SK-N-SH (cell line): Measurements from ENCODE around the gene RCAN3. TPM values are rescaled to one million over a fixed set of nuclear protein-coding genes. Genes with fewer than 3 reads are reported as not detected.

Experiments
- CTCF ChIA-PET: fragments of 300-600, 350-600 bp; formaldehyde crosslinking; extraction: SDS; loops from one replicate; lab custom pipeline; 2021; lab: Yijun Ruan, JAX
- POLR2A ChIA-PET: fragments of 350-600 bp; sonication (Branson Sonifier 250); formaldehyde crosslinking; extraction: SDS; loops from one replicate; lab custom pipeline; 2020; ENCODE audit warnings: antibody characterized with exemption, inconsistent platforms; lab: Yijun Ruan, JAX
- DNase-seq: peaks from one replicate; pipeline ENCODE4 v3.0.0; 2012
- H2AFZ ChIP-seq: fragments of 200-600 bp; sonication (generic); 2 replicates; pipeline ENCODE4 v1.8.1; 2016; ENCODE audit warnings: antibody characterized with exemption, mild to moderate bottlenecking, low read depth
- H3F3A ChIP-seq: fragments of 200-600 bp; sonication (generic); replicated peaks from 2 replicates; pipeline ENCODE3; 2016; ENCODE audit warnings: antibody characterized with exemption, mild to moderate bottlenecking; ENCODE audit not compliant: insufficient read depth
- H3K27ac ChIP-seq, 2 experiments: fragments of 200-500 bp in 1 of 2; fragments of 200-600 bp in 1 of 2; sonication (Bioruptor generic) in 1 of 2; sonication (generic), shearing (Covaris generic) in 1 of 2; 2 replicates each; pipeline versions ENCODE4 v1.5.1 to v1.6.1; 2014 to 2016; ENCODE audit warnings: low read depth in 2 of 2, inconsistent platforms in 1 of 2, low read length in 1 of 2, mild to moderate bottlenecking in 1 of 2, mixed read lengths in 1 of 2
- H3K27me3 ChIP-seq: fragments of 200-600 bp; sonication (generic), shearing (Covaris generic); 2 replicates; pipeline ENCODE4 v1.6.1; 2016; ENCODE audit warnings: mixed run types; ENCODE audit not compliant: insufficient read depth
- H3K36me3 ChIP-seq, 2 experiments: fragments of 200-500 bp in 1 of 2; fragments of 200-600 bp in 1 of 2; sonication (Bioruptor generic) in 1 of 2; sonication (generic) in 1 of 2; replicated peaks in 1 of 2; 2 replicates each; pipeline versions ENCODE3 to v1.5.1; 2014 to 2016; ENCODE audit warnings: low read length in 1 of 2, mild to moderate bottlenecking in 1 of 2; ENCODE audit not compliant: insufficient read depth in 2 of 2, control insufficient read depth in 1 of 2
- H3K4me1 ChIP-seq, 2 experiments: fragments of 200-500 bp in 1 of 2; fragments of 200-600 bp in 1 of 2; sonication (Bioruptor generic) in 1 of 2; sonication (generic), shearing (Covaris generic) in 1 of 2; 2 replicates each; pipeline versions ENCODE4 v1.5.1 to v1.6.1; 2014 to 2016; ENCODE audit warnings: low read depth in 1 of 2, low read length in 1 of 2, mixed run types in 1 of 2; ENCODE audit not compliant: insufficient read depth in 2 of 2, control insufficient read depth in 1 of 2
- H3K4me2 ChIP-seq: fragments of 200-600 bp; sonication (generic), shearing (Covaris generic); 2 replicates; pipeline ENCODE4 v1.6.1; 2017; ENCODE audit warnings: mixed run types
- H3K4me3 ChIP-seq, 2 experiments: fragments of 200-500 bp in 1 of 2; fragments of 200-600 bp in 1 of 2; sonication (Bioruptor generic) in 1 of 2; sonication (generic), shearing (Covaris generic) in 1 of 2; 2 replicates each; pipeline versions ENCODE4 v1.5.1 to v1.8.1; 2014 to 2016; ENCODE audit warnings: low read depth in 2 of 2, inconsistent platforms in 1 of 2, low read length in 1 of 2, mild to moderate bottlenecking in 1 of 2, mixed read lengths in 1 of 2, moderate library complexity in 1 of 2
- H3K79me2 ChIP-seq: fragments of 200-600 bp; sonication (generic); 2 replicates; pipeline ENCODE4 v1.8.1; 2017; ENCODE audit warnings: mild to moderate bottlenecking; ENCODE audit not compliant: insufficient read depth
- H3K9ac ChIP-seq: fragments of 200-600 bp; sonication (generic); 2 replicates; pipeline ENCODE4 v1.6.1; 2017; ENCODE audit warnings: mixed run types
- H3K9me2 ChIP-seq: fragments of 200-600 bp; sonication (generic); 2 replicates; pipeline ENCODE4 v1.6.1; 2017; ENCODE audit warnings: mixed run types
- H3K9me3 ChIP-seq: fragments of 200-600 bp; sonication (generic); 2 replicates; pipeline ENCODE4 v1.6.1; 2017; ENCODE audit warnings: mixed run types, mild to moderate bottlenecking, moderate library complexity
- H4K20me1 ChIP-seq: fragments of 200-600 bp; sonication (generic); 2 replicates; pipeline ENCODE4 v1.6.1; 2017; ENCODE audit warnings: mild to moderate bottlenecking, mixed run types; ENCODE audit not compliant: insufficient read depth
- ELF1 ChIP-seq: IDR thresholded peaks from 2 replicates; pipeline ENCODE4 v1.4.0; 2012
- EZH2phosphoT487 ChIP-seq: fragments of 200-600 bp; sonication (generic); IDR thresholded peaks from 2 replicates; pipeline ENCODE4 v1.6.1; 2017; ENCODE audit warnings: low read depth, mixed run types, mild to moderate bottlenecking, antibody characterized with exemption, moderate library complexity, borderline replicate concordance
- FOXM1 ChIP-seq: IDR thresholded peaks from 2 replicates; pipeline ENCODE4 v1.4.0; 2012; ENCODE audit warnings: low read depth, mild to moderate bottlenecking
- GABPA ChIP-seq: IDR thresholded peaks from 2 replicates; pipeline ENCODE4 v1.4.0; 2012; ENCODE audit warnings: low read depth, mild to moderate bottlenecking
- GATA2 ChIP-seq: sonication (generic); formaldehyde crosslinking; IDR thresholded peaks from 2 replicates; pipeline ENCODE4 v1.5.0; 2020; ENCODE audit warnings: mild to moderate bottlenecking, missing genetic modification reagents
- JUND ChIP-seq: IDR thresholded peaks from 2 replicates; pipeline ENCODE4 v1.4.0; 2012
- MAX ChIP-seq: IDR thresholded peaks from 2 replicates; pipeline ENCODE4 v1.4.0; 2012; ENCODE audit warnings: low read depth
- MEF2A ChIP-seq: IDR thresholded peaks from 2 replicates; pipeline ENCODE4 v1.4.0; 2012; ENCODE audit warnings: low read depth, borderline replicate concordance
- MXI1 ChIP-seq: IDR thresholded peaks from 2 replicates; pipeline ENCODE4 v1.6.1; 2012; ENCODE audit warnings: mild to moderate bottlenecking, low read depth, low read length, improper control_type of control experiment
- NRF1 ChIP-seq: IDR thresholded peaks from 2 replicates; pipeline ENCODE4 v1.6.1; 2012; ENCODE audit warnings: low read depth, mild to moderate bottlenecking, low read length
- POLR2AphosphoS5 ChIP-seq: IDR thresholded peaks from 2 replicates; pipeline ENCODE4 v1.6.1; 2012; ENCODE audit warnings: low read depth, low read length
- RAD21 ChIP-seq: IDR thresholded peaks from 2 replicates; pipeline ENCODE4 v1.6.1; 2012; ENCODE audit warnings: mild to moderate bottlenecking, low read length
- RCOR1 ChIP-seq: fragments of 150-350 bp; IDR thresholded peaks from 2 replicates; pipeline ENCODE4 v1.6.1; 2017; ENCODE audit warnings: antibody characterized with exemption, low read length
- SMC3 ChIP-seq: IDR thresholded peaks from 2 replicates; pipeline ENCODE4 v1.6.1; 2012; ENCODE audit warnings: low read depth, low read length, improper control_type of control experiment
- TCF12 ChIP-seq: IDR thresholded peaks from 2 replicates; pipeline ENCODE4 v1.4.0; 2012
- TEAD4 ChIP-seq: IDR thresholded peaks from 2 replicates; pipeline ENCODE4 v1.4.0; 2012; ENCODE audit warnings: mild to moderate bottlenecking, borderline replicate concordance; ENCODE audit not compliant: insufficient read depth
- WGBS: methylation state at CpG from one replicate; pipeline ENCODE4 v1.1.6; 2017; ENCODE audit warnings: low lambda C conversion rate; 5-methylcytosine and 5-hydroxymethylcytosine counted together
- polyA plus RNA-seq, 3 experiments: library from polyadenylated mRNA; depleted of rRNA; stranded (reverse); fragments of >200 nt; gene quantifications; 2 replicates each; pipeline ENCODE4 v1.2.3, GENCODE V29; 2012
- TF ChIP-seq, protein P1 (sequence below): IDR thresholded peaks from 2 replicates; pipeline ENCODE4 v1.4.0; 2012; ENCODE audit warnings: low read depth, borderline replicate concordance
- TF ChIP-seq, protein P2 (sequence below): fragments of 150-350 bp; IDR thresholded peaks from 2 replicates; pipeline ENCODE4 v1.6.1; 2016; ENCODE audit warnings: mild to moderate bottlenecking, low read depth, low read length

Gene RCAN3
- 4.8 TPM in 2 replicates for polyA plus RNA-seq (2012; rRNA removed)
- 6.0 and 6.3 TPM in 2 replicates for polyA plus RNA-seq (2012; cell fraction: cytosol; rRNA removed)
- 5.0 and 6.2 TPM in 2 replicates for polyA plus RNA-seq (2012; cell fraction: nucleus; rRNA removed)

- peak; percentile 97 for DNase-seq
- Histone ChIP-seq H2AFZ (peak within 1 kb of the TSS; percentile 86), H3K9ac (peak within 1 kb of the TSS; percentile 82), H3K4me3 (peak within 1 kb of the TSS; percentile 78 to 82), H3K9me2 (no peaks in the 10 kb centered on the region), H4K20me1 (no peaks in the 10 kb centered on the region), H3K79me2 (peaks cover 31% of the 10 kb centered on the region), H3K4me2 (peak within 1 kb of the TSS; percentile 89), H3K9me3 (no peaks in the 10 kb centered on the region), H3K27me3 (no peaks in the 10 kb centered on the region), H3K4me1 (peaks cover 0 to 7% of the 10 kb centered on the region in 2 experiments; a peak in 1 of 4 replicates), H3K36me3 (peaks cover 0 to 5% of the 10 kb centered on the region in 2 experiments), H3F3A (peaks cover 4% of the 10 kb centered on the region), H3K27ac (peak within 1 kb of the TSS; percentile 62 to 74)
- TF ChIP-seq NRF1 (peak; percentile 74), ELF1 (no peak)
- ChIA-PET CTCF (interaction anchor here (1.1 to 3.1 kb wide), 3 partner anchors 11 to 302 kb away, joined by 3 to 12 read pairs (median 6); no protein-coding TSS in a partner anchor), POLR2A (interaction anchor here (0.5 kb wide), 1 partner anchor 324 kb away, joined by 3 read pairs; no protein-coding TSS in a partner anchor)
- WGBS = no CpG with 5 or more reads among the region's 53 CpGs
These were observed at the start of gene RCAN3 for GRCh38 chr1:24502709-24503058. Gene RCAN3 (plus strand): TSS chr1:24502836. CDS start chr1:24514373, 11,537 bp downstream.

- H3K36me3 ChIP-seq = peaks cover 6% of the 10 kb centered on the region in 2 experiments
- no peak overlapping the region for H3K27ac ChIP-seq
- no peaks in the 10 kb centered on the region for H3K79me2 ChIP-seq
- TF ChIP-seq MAX (no peak), MXI1 (no peak), RAD21 (no peak), TEAD4 (no peak), TCF12 (no peak), SMC3 (no peak), EZH2phosphoT487 (no peak), GABPA (no peak), JUND (no peak), FOXM1 (no peak), NRF1 (no peak), POLR2AphosphoS5 (no peak), RCOR1 (no peak), MEF2A (no peak), GATA2 (CRISPR knock-in tag) (no peak)
- TF ChIP-seq, protein P1, sequence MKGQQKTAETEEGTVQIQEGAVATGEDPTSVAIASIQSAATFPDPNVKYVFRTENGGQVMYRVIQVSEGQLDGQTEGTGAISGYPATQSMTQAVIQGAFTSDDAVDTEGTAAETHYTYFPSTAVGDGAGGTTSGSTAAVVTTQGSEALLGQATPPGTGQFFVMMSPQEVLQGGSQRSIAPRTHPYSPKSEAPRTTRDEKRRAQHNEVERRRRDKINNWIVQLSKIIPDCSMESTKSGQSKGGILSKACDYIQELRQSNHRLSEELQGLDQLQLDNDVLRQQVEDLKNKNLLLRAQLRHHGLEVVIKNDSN = no peak
- TF ChIP-seq, protein P2, sequence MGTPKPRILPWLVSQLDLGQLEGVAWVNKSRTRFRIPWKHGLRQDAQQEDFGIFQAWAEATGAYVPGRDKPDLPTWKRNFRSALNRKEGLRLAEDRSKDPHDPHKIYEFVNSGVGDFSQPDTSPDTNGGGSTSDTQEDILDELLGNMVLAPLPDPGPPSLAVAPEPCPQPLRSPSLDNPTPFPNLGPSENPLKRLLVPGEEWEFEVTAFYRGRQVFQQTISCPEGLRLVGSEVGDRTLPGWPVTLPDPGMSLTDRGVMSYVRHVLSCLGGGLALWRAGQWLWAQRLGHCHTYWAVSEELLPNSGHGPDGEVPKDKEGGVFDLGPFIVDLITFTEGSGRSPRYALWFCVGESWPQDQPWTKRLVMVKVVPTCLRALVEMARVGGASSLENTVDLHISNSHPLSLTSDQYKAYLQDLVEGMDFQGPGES = no peak
- TF ChIP-seq, all 33 proteins: peak for 0
- WGBS = 91% methylated on average over 8 of the region's 8 CpGs
- Histone ChIP-seq H3F3A (no peaks in the 10 kb centered on the region), H3K27me3 (no peaks in the 10 kb centered on the region), H3K9me2 (no peaks in the 10 kb centered on the region), H3K4me2 (no peak overlapping the region), H3K4me3 (no peak overlapping the region), H2AFZ (no peak overlapping the region), H3K9me3 (no peaks in the 10 kb centered on the region), H3K4me1 (no peaks in the 10 kb centered on the region; a peak in 1 of 4 replicates), H3K9ac (no peak overlapping the region), H4K20me1 (no peaks in the 10 kb centered on the region)
- POLR2A ChIA-PET = no interaction called here
- no peak for DNase-seq
- CTCF ChIA-PET = interaction anchor here (3.0 kb wide), 1 partner anchor 61 kb away, joined by 9 read pairs; no protein-coding TSS in a partner anchor
These were observed 49.6 kb upstream of the RCAN3 start for GRCh38 chr1:24452922-24453485.
